ENCODE data around the gene ATRNL1.

- TF ChIP-seq, protein P1, sequence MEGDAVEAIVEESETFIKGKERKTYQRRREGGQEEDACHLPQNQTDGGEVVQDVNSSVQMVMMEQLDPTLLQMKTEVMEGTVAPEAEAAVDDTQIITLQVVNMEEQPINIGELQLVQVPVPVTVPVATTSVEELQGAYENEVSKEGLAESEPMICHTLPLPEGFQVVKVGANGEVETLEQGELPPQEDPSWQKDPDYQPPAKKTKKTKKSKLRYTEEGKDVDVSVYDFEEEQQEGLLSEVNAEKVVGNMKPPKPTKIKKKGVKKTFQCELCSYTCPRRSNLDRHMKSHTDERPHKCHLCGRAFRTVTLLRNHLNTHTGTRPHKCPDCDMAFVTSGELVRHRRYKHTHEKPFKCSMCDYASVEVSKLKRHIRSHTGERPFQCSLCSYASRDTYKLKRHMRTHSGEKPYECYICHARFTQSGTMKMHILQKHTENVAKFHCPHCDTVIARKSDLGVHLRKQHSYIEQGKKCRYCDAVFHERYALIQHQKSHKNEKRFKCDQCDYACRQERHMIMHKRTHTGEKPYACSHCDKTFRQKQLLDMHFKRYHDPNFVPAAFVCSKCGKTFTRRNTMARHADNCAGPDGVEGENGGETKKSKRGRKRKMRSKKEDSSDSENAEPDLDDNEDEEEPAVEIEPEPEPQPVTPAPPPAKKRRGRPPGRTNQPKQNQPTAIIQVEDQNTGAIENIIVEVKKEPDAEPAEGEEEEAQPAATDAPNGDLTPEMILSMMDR (IDR thresholded peaks at IDR 0.05) = no peak
- TF ChIP-seq POLR2A (IDR thresholded peaks at IDR 0.05) = no peak
Observed at GRCh38 chr10:115043719-115044118, 49.4 kb upstream of the ATRNL1 start.

All from Peyer's patch (tissue), 4 donors.